ENCODE measurements around the gene MTMR2. TPM values are rescaled to one million over a fixed set of nuclear protein-coding genes. Genes with fewer than 3 reads are reported as not detected.

Gene MTMR2
- polyA plus RNA-seq (ENCODE audit: insufficient read length): 63.7 TPM
- long read RNA-seq, donor 1, full-length matches to known transcripts: 9 of 9 reads
- long read RNA-seq, donor 1, partial matches to known transcripts: 0 of 9 reads
- long read RNA-seq, donor 1, other reads (novel, unspliced or antisense): 0 of 9 reads
- long read RNA-seq, donor 2, full-length matches to known transcripts: 7 of 7 reads
- long read RNA-seq, donor 2, partial matches to known transcripts: 0 of 7 reads
- long read RNA-seq, donor 2, other reads (novel, unspliced or antisense): 0 of 7 reads
- long read RNA-seq, donor 3, full-length matches to known transcripts: 2 of 10 reads
- long read RNA-seq, donor 3, partial matches to known transcripts: 8 of 10 reads
- long read RNA-seq, donor 3, other reads (novel, unspliced or antisense): 0 of 10 reads
- long read RNA-seq, donor 4: 0 reads
- long read RNA-seq, donor 5, full-length matches to known transcripts: 8 of 8 reads
- long read RNA-seq, donor 5, partial matches to known transcripts: 0 of 8 reads
- long read RNA-seq, donor 5, other reads (novel, unspliced or antisense): 0 of 8 reads
- long read RNA-seq, donor 6, full-length matches to known transcripts: 8 of 8 reads
- long read RNA-seq, donor 6, partial matches to known transcripts: 0 of 8 reads
- long read RNA-seq, donor 6, other reads (novel, unspliced or antisense): 0 of 8 reads
- long read RNA-seq, donor 7, full-length matches to known transcripts: 8 of 8 reads
- long read RNA-seq, donor 7, partial matches to known transcripts: 0 of 8 reads
- long read RNA-seq, donor 7, other reads (novel, unspliced or antisense): 0 of 8 reads
- long read RNA-seq, donor 8, full-length matches to known transcripts: 4 of 4 reads
- long read RNA-seq, donor 8, partial matches to known transcripts: 0 of 4 reads
- long read RNA-seq, donor 8, other reads (novel, unspliced or antisense): 0 of 4 reads

GRCh38 chr11:95923728-95924413 lies at the start of gene MTMR2:
MTMR2 (minus strand) TSS chr11:95924107; CDS start chr11:95923954, 153 bp downstream.
- DNase-seq: peak; percentile 79

- DNase-seq: no peak
These were observed 48.2 kb upstream of the MTMR2 start for GRCh38 chr11:95972060-95972459.

GRCh38 chr11:95968585-95968984 lies 44.7 kb upstream of the MTMR2 start:
- no peak for DNase-seq

GRCh38 chr11:95964281-95964680 lies 40.4 kb upstream of the MTMR2 start:
- DNase-seq: no peak

- DNase-seq: no peak
These were observed 37.9 kb upstream of the MTMR2 start for GRCh38 chr11:95961758-95962157.

GRCh38 chr11:95950905-95951304 lies 27.0 kb upstream of the MTMR2 start:
- no peak for DNase-seq

- no peak for DNase-seq
These were observed 24.7 kb upstream of the MTMR2 start for GRCh38 chr11:95948637-95949036.

- DNase-seq: no peak
These were observed 20.7 kb upstream of the MTMR2 start for GRCh38 chr11:95944623-95945022.

GRCh38 chr11:95943546-95943945 lies 19.6 kb upstream of the MTMR2 start:
- DNase-seq: no peak

- no peak for DNase-seq
These were observed 15.2 kb upstream of the MTMR2 start for GRCh38 chr11:95939091-95939490.

GRCh38 chr11:95937358-95937757 lies 13.5 kb upstream of the MTMR2 start:
- no peak for DNase-seq

GRCh38 chr11:95933594-95933993 lies 9.7 kb upstream of the MTMR2 start:
- DNase-seq: no peak

GRCh38 chr11:95931916-95932315 lies 8.0 kb upstream of the MTMR2 start:
- no peak for DNase-seq

GRCh38 chr11:95930948-95931347 lies 7.0 kb upstream of the MTMR2 start:
- DNase-seq: no peak

GRCh38 chr11:95926726-95927125 lies 2.8 kb upstream of the MTMR2 start:
- no peak for DNase-seq

GRCh38 chr11:95925011-95925410 lies 1.1 kb upstream of the MTMR2 start:
- no peak for DNase-seq

GRCh38 chr11:95924414-95924760 lies 480 bp upstream of the MTMR2 start:
- peak; percentile 48 for DNase-seq

- peak; percentile 30 for DNase-seq
These were observed 524 bp downstream of the MTMR2 start for GRCh38 chr11:95923439-95923727.

- DNase-seq: peak; percentile 20
These were observed 1.1 kb downstream of the MTMR2 start for GRCh38 chr11:95922536-95923438.

GRCh38 chr11:95922099-95922498 lies 1.8 kb downstream of the MTMR2 start:
- no peak for DNase-seq

- no peak for DNase-seq
These were observed 3.3 kb downstream of the MTMR2 start for GRCh38 chr11:95920460-95921105.
